ENCODE measurements around the gene GBX1. TPM values are rescaled to one million over a fixed set of nuclear protein-coding genes. Genes with fewer than 3 reads are reported as not detected.

Gene GBX1
- polyA plus RNA-seq, 1 donor from 2014 or later: not detected

- H3K4me2 ChIP-seq (ENCODE audit: low read length): no peak overlapping the region
- H3K27ac ChIP-seq (ENCODE audit: low read length): no peak overlapping the region
- no peaks in the 10 kb centered on the region for H3F3A ChIP-seq (ENCODE audit: insufficient read depth, low read length, poor library complexity, severe bottlenecking)
- no peak for TF ChIP-seq CTCF (IDR thresholded peaks at IDR 0.05; ENCODE audit: poor library complexity, severe bottlenecking)
- no peak for TF ChIP-seq POLR2AphosphoS5 (IDR thresholded peaks at IDR 0.05)
- no peak for TF ChIP-seq EP300 (conservative IDR thresholded peaks at IDR 0.05; ENCODE audit: poor library complexity, severe bottlenecking)
- TF ChIP-seq TAF1 (IDR thresholded peaks at IDR 0.05; ENCODE audit: low read depth): no peak
- TF ChIP-seq SMC3 (conservative IDR thresholded peaks at IDR 0.05; ENCODE audit: poor library complexity): no peak
- no peak for TF ChIP-seq EZH2 (IDR thresholded peaks at IDR 0.05; ENCODE audit: borderline replicate concordance, insufficient read depth, low read length, poor library complexity, severe bottlenecking)
- no peak for TF ChIP-seq RAD21 (conservative IDR thresholded peaks at IDR 0.05)
- TF ChIP-seq MXI1 (conservative IDR thresholded peaks at IDR 0.05; ENCODE audit: poor library complexity, severe bottlenecking): no peak
- H3K79me2 ChIP-seq (replicated peaks; ENCODE audit: insufficient read depth, low read length): no peaks in the 10 kb centered on the region
- H3K36me3 ChIP-seq (ENCODE audit: insufficient read depth, low read length): no peaks in the 10 kb centered on the region
- no peaks in the 10 kb centered on the region for H4K20me1 ChIP-seq (ENCODE audit: insufficient read depth)
- H3K9me2 ChIP-seq (ENCODE audit: insufficient read depth, low read length): no peaks in the 10 kb centered on the region
- no peak overlapping the region for H3K4me3 ChIP-seq (ENCODE audit: low read length)
- no peak overlapping the region for H2AFZ ChIP-seq (ENCODE audit: low read depth, low read length)
- no peaks in the 10 kb centered on the region for H3K27me3 ChIP-seq (ENCODE audit: insufficient read depth, low read depth, low read length)
- H3K9ac ChIP-seq (ENCODE audit: low read length): no peak overlapping the region
- H3K9me3 ChIP-seq (ENCODE audit: low read length): no peaks in the 10 kb centered on the region
Measured at GRCh38 chr7:151191544-151191943, 24.1 kb upstream of the GBX1 start.

GRCh38 chr7:151189038-151189437 lies 21.5 kb upstream of the GBX1 start:
- no peak overlapping the region for H3K4me3 ChIP-seq (ENCODE audit: low read length)
- H2AFZ ChIP-seq (ENCODE audit: low read depth, low read length): no peak overlapping the region
- H3K9me3 ChIP-seq (ENCODE audit: low read length): no peaks in the 10 kb centered on the region
- H3K36me3 ChIP-seq (ENCODE audit: insufficient read depth, low read length): no peaks in the 10 kb centered on the region
- no peak overlapping the region for H3K27ac ChIP-seq (ENCODE audit: low read length)
- no peaks in the 10 kb centered on the region for H3F3A ChIP-seq (ENCODE audit: insufficient read depth, low read length, poor library complexity, severe bottlenecking)
- no peaks in the 10 kb centered on the region for H3K9me2 ChIP-seq (ENCODE audit: insufficient read depth, low read length)
- H3K4me2 ChIP-seq (ENCODE audit: low read length): no peak overlapping the region
- no peak overlapping the region for H3K9ac ChIP-seq (ENCODE audit: low read length)
- H3K79me2 ChIP-seq (replicated peaks; ENCODE audit: insufficient read depth, low read length): no peaks in the 10 kb centered on the region
- TF ChIP-seq MXI1 (conservative IDR thresholded peaks at IDR 0.05; ENCODE audit: poor library complexity, severe bottlenecking) (no peak), CTCF (IDR thresholded peaks at IDR 0.05; ENCODE audit: poor library complexity, severe bottlenecking) (no peak), REST (IDR thresholded peaks at IDR 0.05; ENCODE audit: borderline replicate concordance) (no peak), POLR2AphosphoS5 (IDR thresholded peaks at IDR 0.05) (no peak), RAD21 (conservative IDR thresholded peaks at IDR 0.05) (no peak), SMC3 (conservative IDR thresholded peaks at IDR 0.05; ENCODE audit: poor library complexity) (no peak), EP300 (conservative IDR thresholded peaks at IDR 0.05; ENCODE audit: poor library complexity, severe bottlenecking) (no peak), EZH2 (IDR thresholded peaks at IDR 0.05; ENCODE audit: borderline replicate concordance, insufficient read depth, low read length, poor library complexity, severe bottlenecking) (no peak), TAF1 (IDR thresholded peaks at IDR 0.05; ENCODE audit: low read depth) (no peak)
- no peaks in the 10 kb centered on the region for H3K27me3 ChIP-seq (ENCODE audit: insufficient read depth, low read depth, low read length)
- H4K20me1 ChIP-seq (ENCODE audit: insufficient read depth): no peaks in the 10 kb centered on the region

Data from neural cell (in vitro differentiated cells).